Ureter (tissue), 1 donor: ENCODE results near the gene SLC45A3. TPM values are rescaled to one million over a fixed set of nuclear protein-coding genes. Genes with fewer than 3 reads are reported as not detected.

Experiments
- total RNA-seq: library from RNA; stranded (reverse); gene quantifications from one replicate; pipeline ENCODE4 v1.2.4, GENCODE V29; 2023
- donor health status: DM: yes; HTN: yes; CAD: no.

Gene SLC45A3
- total RNA-seq, 1 donor from 2014 or later: 3.7 TPM

Other genes with a start within 250 kb of the SLC45A3 start
- 0.16 TPM for gene BLACAT1, start 224.5 kb downstream of the SLC45A3 start, total RNA-seq
- 28.6 TPM for gene CDK18, start 175.8 kb downstream of the SLC45A3 start, total RNA-seq
- 88.7 TPM for gene ELK4, start 48.5 kb downstream of the SLC45A3 start, total RNA-seq
- 189 TPM for gene NUCKS1, start 69.7 kb upstream of the SLC45A3 start, total RNA-seq
- gene RAB29, start 95.0 kb upstream of the SLC45A3 start, total RNA-seq: 19.2 TPM
- 27.4 TPM for gene SLC41A1, start 132.7 kb upstream of the SLC45A3 start, total RNA-seq
- gene PM20D1, start 169.6 kb upstream of the SLC45A3 start, total RNA-seq: 23.7 TPM